Measurements from ENCODE around the gene BRSK2.

DNA sequence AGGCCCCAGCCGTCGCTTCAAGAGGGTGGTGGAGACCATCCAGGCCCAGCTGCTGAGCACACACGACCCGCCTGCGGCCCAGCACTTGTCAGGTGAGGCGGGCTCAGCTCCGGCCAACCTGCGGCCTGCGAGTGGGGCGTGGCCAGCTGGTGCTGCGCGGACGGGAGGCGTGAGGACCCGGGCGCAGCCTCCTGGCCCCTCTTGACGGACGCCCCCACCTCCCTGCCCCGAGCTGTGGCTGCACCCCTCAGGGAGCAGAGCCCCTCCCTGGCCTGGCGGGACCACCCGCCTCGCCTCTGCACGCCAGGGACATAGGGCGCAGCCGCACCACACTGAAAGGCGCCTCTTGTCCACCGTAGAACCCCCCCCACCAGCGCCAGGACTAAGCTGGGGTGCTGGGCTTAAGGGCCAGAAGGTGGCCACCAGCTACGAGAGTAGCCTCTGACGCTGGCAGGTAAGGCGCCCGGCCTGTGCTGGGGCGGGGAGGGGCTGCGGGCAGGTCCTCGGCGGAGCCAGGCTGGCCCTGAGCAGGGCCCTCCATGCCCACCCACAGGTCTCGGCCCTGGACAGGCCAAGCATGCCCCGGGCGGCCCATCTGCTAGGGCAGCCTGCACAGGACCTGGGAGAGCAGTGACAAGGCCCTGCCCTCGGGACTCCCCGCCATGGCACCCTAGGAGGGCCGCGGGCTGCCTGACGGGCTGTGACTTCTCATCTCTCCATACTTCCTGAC is 67.0 kb downstream of the BRSK2 start:
- TF ChIP-seq PTRF (tag; IDR thresholded peaks at IDR 0.05): no peak
- no peak for TF ChIP-seq HDAC2 (IDR thresholded peaks at IDR 0.05)
- no peak for TF ChIP-seq POLR2H (tag; IDR thresholded peaks at IDR 0.05; ENCODE audit: low read depth)
- TF ChIP-seq ZNF143 (CRISPR knock-in tag; IDR thresholded peaks at IDR 0.05): no peak
- no peak for TF ChIP-seq ZBTB1 (CRISPR knock-in tag; IDR thresholded peaks at IDR 0.05; ENCODE audit: borderline replicate concordance, low read depth)
- TF ChIP-seq EZH2 (IDR thresholded peaks at IDR 0.05; ENCODE audit: borderline replicate concordance, low read depth, low read length): no peak
- TF ChIP-seq HMGXB4 (CRISPR knock-in tag; IDR thresholded peaks at IDR 0.05): no peak
- TF ChIP-seq ZNF75A (CRISPR knock-in tag; IDR thresholded peaks at IDR 0.05): no peak
- TF ChIP-seq POLR2A (conservative IDR thresholded peaks at IDR 0.05): no peak
- TF ChIP-seq SP2 (IDR thresholded peaks at IDR 0.05; ENCODE audit: extremely low read depth, low read depth, low read length, poor library complexity, severe bottlenecking): no peak
- no peak for TF ChIP-seq RFX5 (IDR thresholded peaks at IDR 0.05; ENCODE audit: low read depth, low read length)
- TF ChIP-seq CEBPB (tag; IDR thresholded peaks at IDR 0.05): no peak
- TF ChIP-seq CTCF (IDR thresholded peaks at IDR 0.05 in 2 of 3, conservative IDR thresholded peaks at IDR 0.05 in 1 of 3; ENCODE audit: insufficient read depth in 2 of 3, low read depth in 1 of 3, low read length in 3 of 3): no peak

Data from K562 (cell line).